OCI-LY7 (cell line): ENCODE measurements around the gene NACC1. TPM values are rescaled to one million over a fixed set of nuclear protein-coding genes. Genes with fewer than 3 reads are reported as not detected.

Experiments
- BruUV-seq: library from RNA; stranded (reverse); fragments of 400-500 nt; replicated peaks from 2 replicates; lab custom pipeline; 2021; lab: Mats Ljungman, UMichigan
- CTCF ChIA-PET: fragments of 300-600 bp; sonication (Branson Sonifier 250); formaldehyde crosslinking; loops from one replicate; lab custom pipeline; 2022; ENCODE audit warnings: antibody characterized with exemption; ENCODE audit not compliant: unreplicated experiment; lab: Charles Lee
- POLR2A ChIA-PET: fragments of 300-600 bp; sonication (Branson Sonifier 250); formaldehyde crosslinking; loops from one replicate; lab custom pipeline; 2022; ENCODE audit warnings: antibody characterized with exemption; lab: Charles Lee
- DNase-seq: peaks from one replicate; pipeline ENCODE4 v3.0.0-alpha.2; 2015; ENCODE audit warnings: low spot score
- H2AFZ ChIP-seq: fragments of 200-600 bp; sonication (generic), shearing (Covaris generic); 2 replicates; pipeline ENCODE4 v1.6.1; 2014; ENCODE audit warnings: mild to moderate bottlenecking, antibody characterized with exemption, low read length, moderate library complexity
- H3K27ac ChIP-seq: fragments of 200-600 bp; sonication (generic); 2 replicates; pipeline ENCODE4 v1.5.1; 2014; ENCODE audit warnings: mixed run types, low read depth, mild to moderate bottlenecking, moderate library complexity, low read length, inconsistent platforms; ENCODE audit not compliant: poor library complexity, severe bottlenecking
- H3K36me3 ChIP-seq: fragments of 200-600 bp; sonication (generic); 2 replicates; pipeline ENCODE4 v1.6.1; 2014; ENCODE audit warnings: mild to moderate bottlenecking, antibody characterized with exemption, low read length, moderate library complexity, mixed read lengths; ENCODE audit not compliant: insufficient read depth
- H3K4me1 ChIP-seq: fragments of 200-600 bp; sonication (generic); 2 replicates; pipeline ENCODE4 v1.5.1; 2014; ENCODE audit warnings: mild to moderate bottlenecking, low read length; ENCODE audit not compliant: insufficient read depth, poor library complexity, severe bottlenecking
- H3K4me2 ChIP-seq: fragments of 200-600 bp; sonication (generic); 2 replicates; pipeline ENCODE4 v1.6.1; 2014; ENCODE audit warnings: mild to moderate bottlenecking, low read length
- H3K4me3 ChIP-seq: fragments of 200-600 bp; sonication (generic); 2 replicates; pipeline ENCODE4 v1.5.1; 2014; ENCODE audit warnings: mild to moderate bottlenecking, low read depth, low read length; ENCODE audit not compliant: poor library complexity, severe bottlenecking
- H3K79me2 ChIP-seq: fragments of 200-600 bp; sonication (generic); 2 replicates; pipeline ENCODE4 v1.6.1; 2016; ENCODE audit warnings: low read depth, mild to moderate bottlenecking, low read length, moderate library complexity, mixed read lengths; ENCODE audit not compliant: insufficient read depth
- H3K9me2 ChIP-seq: fragments of 200-600 bp; sonication (generic); 2 replicates; pipeline ENCODE4 v1.6.1; 2016; ENCODE audit warnings: mild to moderate bottlenecking, low read length, mixed read lengths; ENCODE audit not compliant: insufficient read depth
- H3K9me3 ChIP-seq: fragments of 200-600 bp; sonication (generic); 2 replicates; pipeline ENCODE4 v1.6.1; 2014; ENCODE audit warnings: mild to moderate bottlenecking, mixed run types, low read length, mixed read lengths
- H4K20me1 ChIP-seq: fragments of 200-600 bp; sonication (generic); 2 replicates; pipeline ENCODE4 v1.6.1; 2014; ENCODE audit warnings: mild to moderate bottlenecking, antibody characterized with exemption, low read length, moderate library complexity, mixed read lengths; ENCODE audit not compliant: insufficient read depth
- CTCF ChIP-seq: fragments of 200-600 bp; sonication (generic); conservative IDR thresholded peaks from 2 replicates; pipeline ENCODE4 v1.5.1; 2014; ENCODE audit warnings: mild to moderate bottlenecking, antibody characterized with exemption, low read length, moderate library complexity, mixed read lengths
- EZH2phosphoT487 ChIP-seq: fragments of 200-600 bp; sonication (generic); IDR thresholded peaks from 2 replicates; pipeline ENCODE4 v1.6.1; 2018; ENCODE audit warnings: low read depth, borderline replicate concordance, mild to moderate bottlenecking, mixed run types, antibody characterized with exemption, low read length, moderate library complexity, mixed read lengths
- intact Hi-C: fragments of 100-400 bp; cut with micrococcal nuclease; formaldehyde crosslinking; loops from one replicate; pipeline ENCODE4 v1.10.0; 2022; ENCODE audit not compliant: unreplicated experiment
- total RNA-seq, 2 experiments: library from RNA; depleted of rRNA in 1 of 2; stranded (reverse); fragments of >200 nt in 1 of 2; shearing (Covaris generic) in 1 of 2; gene quantifications; 2 replicates each; pipeline ENCODE4 v1.2.3, GENCODE V29; 2014 to 2022

Gene NACC1
- total RNA-seq, 2 experiments from 2014 or later: 52.9 to 56.3 TPM

GRCh38 chr19:13078381-13078780 lies 39.7 kb upstream of the NACC1 start:
- ChIA-PET CTCF (no interaction called here), POLR2A (no interaction called here)
- H3K4me1 ChIP-seq: peaks cover 6% of the 10 kb centered on the region
- no peak overlapping the region for H3K4me2 ChIP-seq
- no peaks in the 10 kb centered on the region for H3K9me3 ChIP-seq
- H4K20me1 ChIP-seq: no peaks in the 10 kb centered on the region
- H2AFZ ChIP-seq: no peak overlapping the region
- no peak overlapping the region for H3K4me3 ChIP-seq
- BruUV-seq: no TSS peak
- DNase-seq: no peak
- H3K9me2 ChIP-seq: no peaks in the 10 kb centered on the region
- H3K27ac ChIP-seq: no peak overlapping the region
- no peaks in the 10 kb centered on the region for H3K36me3 ChIP-seq
- TF ChIP-seq CTCF (no peak), EZH2phosphoT487 (no peak)
- no peaks in the 10 kb centered on the region for H3K79me2 ChIP-seq
- intact Hi-C loops: no loop called here

GRCh38 chr19:13078897-13079541 lies 39.0 kb upstream of the NACC1 start:
- DNase-seq: no peak
- H3K9me2 ChIP-seq: no peaks in the 10 kb centered on the region
- H3K79me2 ChIP-seq: no peaks in the 10 kb centered on the region
- H3K4me2 ChIP-seq: no peak overlapping the region
- no peak overlapping the region for H2AFZ ChIP-seq
- BruUV-seq: no TSS peak
- CTCF ChIA-PET: no interaction called here
- intact Hi-C loops: no loop called here
- no peaks in the 10 kb centered on the region for H3K9me3 ChIP-seq
- POLR2A ChIA-PET: no interaction called here
- no peaks in the 10 kb centered on the region for H3K36me3 ChIP-seq
- TF ChIP-seq CTCF (no peak), EZH2phosphoT487 (no peak)
- no peak overlapping the region for H3K27ac ChIP-seq
- H3K4me1 ChIP-seq: peaks cover 6% of the 10 kb centered on the region
- H4K20me1 ChIP-seq: no peaks in the 10 kb centered on the region
- H3K4me3 ChIP-seq: no peak overlapping the region

- H3K4me2 ChIP-seq: no peak overlapping the region
- H3K9me2 ChIP-seq: no peaks in the 10 kb centered on the region
- intact Hi-C loops: no loop called here
- no peak overlapping the region for H2AFZ ChIP-seq
- TF ChIP-seq EZH2phosphoT487: no peak
- no peak overlapping the region for H3K27ac ChIP-seq
- CTCF ChIA-PET: interaction anchor here (0.5 kb wide), 1 partner anchor 17 kb away, joined by 3 read pairs; no protein-coding TSS in a partner anchor
- no TSS peak for BruUV-seq
- H3K36me3 ChIP-seq: no peaks in the 10 kb centered on the region
- no peak for DNase-seq
- POLR2A ChIA-PET: no interaction called here
- no peak overlapping the region for H3K4me3 ChIP-seq
- H3K4me1 ChIP-seq: peaks cover 6% of the 10 kb centered on the region
- no peaks in the 10 kb centered on the region for H4K20me1 ChIP-seq
- no peaks in the 10 kb centered on the region for H3K79me2 ChIP-seq
- no peaks in the 10 kb centered on the region for H3K9me3 ChIP-seq
Measured at GRCh38 chr19:13079542-13079986, 38.5 kb upstream of the NACC1 start.
